OCI-LY7 (cell line): ENCODE measurements around the gene KCTD21. TPM values are rescaled to one million over a fixed set of nuclear protein-coding genes. Genes with fewer than 3 reads are reported as not detected.

Experiments used
- BruUV-seq: library from RNA; stranded (reverse); fragments of 400-500 nt; replicated peaks from 2 replicates; lab custom pipeline; 2021; lab: Mats Ljungman, UMichigan
- CTCF ChIA-PET: fragments of 300-600 bp; sonication (Branson Sonifier 250); formaldehyde crosslinking; loops from one replicate; lab custom pipeline; 2022; ENCODE audit warnings: antibody characterized with exemption; ENCODE audit not compliant: unreplicated experiment; lab: Charles Lee
- POLR2A ChIA-PET: fragments of 300-600 bp; sonication (Branson Sonifier 250); formaldehyde crosslinking; loops from one replicate; lab custom pipeline; 2022; ENCODE audit warnings: antibody characterized with exemption; lab: Charles Lee
- DNase-seq: peaks from one replicate; pipeline ENCODE4 v3.0.0-alpha.2; 2015; ENCODE audit warnings: low spot score
- H2AFZ ChIP-seq: fragments of 200-600 bp; sonication (generic), shearing (Covaris generic); 2 replicates; pipeline ENCODE4 v1.6.1; 2014; ENCODE audit warnings: mild to moderate bottlenecking, antibody characterized with exemption, low read length, moderate library complexity
- H3K27ac ChIP-seq: fragments of 200-600 bp; sonication (generic); 2 replicates; pipeline ENCODE4 v1.5.1; 2014; ENCODE audit warnings: mixed run types, low read depth, mild to moderate bottlenecking, moderate library complexity, low read length, inconsistent platforms; ENCODE audit not compliant: poor library complexity, severe bottlenecking
- H3K36me3 ChIP-seq: fragments of 200-600 bp; sonication (generic); 2 replicates; pipeline ENCODE4 v1.6.1; 2014; ENCODE audit warnings: mild to moderate bottlenecking, antibody characterized with exemption, low read length, moderate library complexity, mixed read lengths; ENCODE audit not compliant: insufficient read depth
- H3K4me1 ChIP-seq: fragments of 200-600 bp; sonication (generic); 2 replicates; pipeline ENCODE4 v1.5.1; 2014; ENCODE audit warnings: mild to moderate bottlenecking, low read length; ENCODE audit not compliant: insufficient read depth, poor library complexity, severe bottlenecking
- H3K4me2 ChIP-seq: fragments of 200-600 bp; sonication (generic); 2 replicates; pipeline ENCODE4 v1.6.1; 2014; ENCODE audit warnings: mild to moderate bottlenecking, low read length
- H3K4me3 ChIP-seq: fragments of 200-600 bp; sonication (generic); 2 replicates; pipeline ENCODE4 v1.5.1; 2014; ENCODE audit warnings: mild to moderate bottlenecking, low read depth, low read length; ENCODE audit not compliant: poor library complexity, severe bottlenecking
- H3K79me2 ChIP-seq: fragments of 200-600 bp; sonication (generic); 2 replicates; pipeline ENCODE4 v1.6.1; 2016; ENCODE audit warnings: low read depth, mild to moderate bottlenecking, low read length, moderate library complexity, mixed read lengths; ENCODE audit not compliant: insufficient read depth
- H3K9me2 ChIP-seq: fragments of 200-600 bp; sonication (generic); 2 replicates; pipeline ENCODE4 v1.6.1; 2016; ENCODE audit warnings: mild to moderate bottlenecking, low read length, mixed read lengths; ENCODE audit not compliant: insufficient read depth
- H3K9me3 ChIP-seq: fragments of 200-600 bp; sonication (generic); 2 replicates; pipeline ENCODE4 v1.6.1; 2014; ENCODE audit warnings: mild to moderate bottlenecking, mixed run types, low read length, mixed read lengths
- H4K20me1 ChIP-seq: fragments of 200-600 bp; sonication (generic); 2 replicates; pipeline ENCODE4 v1.6.1; 2014; ENCODE audit warnings: mild to moderate bottlenecking, antibody characterized with exemption, low read length, moderate library complexity, mixed read lengths; ENCODE audit not compliant: insufficient read depth
- CTCF ChIP-seq: fragments of 200-600 bp; sonication (generic); conservative IDR thresholded peaks from 2 replicates; pipeline ENCODE4 v1.5.1; 2014; ENCODE audit warnings: mild to moderate bottlenecking, antibody characterized with exemption, low read length, moderate library complexity, mixed read lengths
- EZH2phosphoT487 ChIP-seq: fragments of 200-600 bp; sonication (generic); IDR thresholded peaks from 2 replicates; pipeline ENCODE4 v1.6.1; 2018; ENCODE audit warnings: low read depth, borderline replicate concordance, mild to moderate bottlenecking, mixed run types, antibody characterized with exemption, low read length, moderate library complexity, mixed read lengths
- intact Hi-C: fragments of 100-400 bp; cut with micrococcal nuclease; formaldehyde crosslinking; loops from one replicate; pipeline ENCODE4 v1.10.0; 2022; ENCODE audit not compliant: unreplicated experiment
- total RNA-seq, 2 experiments: library from RNA; depleted of rRNA in 1 of 2; stranded (reverse); fragments of >200 nt in 1 of 2; shearing (Covaris generic) in 1 of 2; gene quantifications; 2 replicates each; pipeline ENCODE4 v1.2.3, GENCODE V29; 2014 to 2022

The KCTD21 gene
- total RNA-seq, 2 experiments from 2014 or later = 1.5 to 2.5 TPM

- no peak for TF ChIP-seq CTCF
- no peak for TF ChIP-seq EZH2phosphoT487
- intact Hi-C loops = no loop called here
- H3K36me3 ChIP-seq = no peaks in the 10 kb centered on the region
- no peaks in the 10 kb centered on the region for H4K20me1 ChIP-seq
- no peak overlapping the region for H3K4me3 ChIP-seq
- peaks cover 14% of the 10 kb centered on the region for H3K4me1 ChIP-seq
- ChIA-PET POLR2A (no interaction called here), CTCF (no interaction called here)
- H3K27ac ChIP-seq = no peak overlapping the region
- no peaks in the 10 kb centered on the region for H3K9me2 ChIP-seq
- no TSS peak for BruUV-seq
- no peak for DNase-seq
- H3K9me3 ChIP-seq = no peaks in the 10 kb centered on the region
- H2AFZ ChIP-seq = no peak overlapping the region
- H3K79me2 ChIP-seq = no peaks in the 10 kb centered on the region
- no peak overlapping the region for H3K4me2 ChIP-seq
Measured at GRCh38 chr11:78217650-78218541, 29.5 kb upstream of the KCTD21 start.

- Histone ChIP-seq H3K4me3 (no peak overlapping the region), H3K4me2 (no peak overlapping the region), H3K36me3 (no peaks in the 10 kb centered on the region), H2AFZ (no peak overlapping the region), H3K27ac (no peak overlapping the region), H3K79me2 (no peaks in the 10 kb centered on the region), H3K9me2 (no peaks in the 10 kb centered on the region), H4K20me1 (no peaks in the 10 kb centered on the region), H3K9me3 (no peaks in the 10 kb centered on the region), H3K4me1 (peaks cover 11% of the 10 kb centered on the region)
- intact Hi-C loops = no loop called here
- BruUV-seq = no TSS peak
- ChIA-PET CTCF (no interaction called here), POLR2A (no interaction called here)
- TF ChIP-seq EZH2phosphoT487 (no peak), CTCF (no peak)
- no peak for DNase-seq
Measured at GRCh38 chr11:78216571-78217287, 28.3 kb upstream of the KCTD21 start.

- H3K4me1 ChIP-seq = peaks cover 10% of the 10 kb centered on the region
- no peak overlapping the region for H3K27ac ChIP-seq
- H2AFZ ChIP-seq = no peak overlapping the region
- ChIA-PET CTCF (no interaction called here), POLR2A (no interaction called here)
- no peaks in the 10 kb centered on the region for H3K79me2 ChIP-seq
- no peaks in the 10 kb centered on the region for H3K9me2 ChIP-seq
- H3K4me2 ChIP-seq = no peak overlapping the region
- H4K20me1 ChIP-seq = no peaks in the 10 kb centered on the region
- TF ChIP-seq EZH2phosphoT487 (no peak), CTCF (no peak)
- no peak overlapping the region for H3K4me3 ChIP-seq
- intact Hi-C loops = no loop called here
- BruUV-seq = no TSS peak
- no peaks in the 10 kb centered on the region for H3K36me3 ChIP-seq
- no peak for DNase-seq
- H3K9me3 ChIP-seq = no peaks in the 10 kb centered on the region
Measured at GRCh38 chr11:78216021-78216420, 27.6 kb upstream of the KCTD21 start.
